AG08395 (cell line): ENCODE data around the gene DVL1.
A peak's percentile ranks its signal among the peaks of the same experiment; 100 is the strongest.

Experiments used
- DNase-seq: peaks from one replicate; pipeline ENCODE4 v3.0.0; 2012; ENCODE audit warnings: mixed read lengths, low spot score

The DVL1 gene

GRCh38 chr1:1295154-1295923 is 53.9 kb downstream of the DVL1 start:
- DNase-seq: no peak

- no peak for DNase-seq
These were observed 54.8 kb downstream of the DVL1 start for GRCh38 chr1:1294250-1294890.

- DNase-seq: no peak
These were observed 55.7 kb downstream of the DVL1 start for GRCh38 chr1:1293263-1294249.

- no peak for DNase-seq
These were observed 56.4 kb downstream of the DVL1 start for GRCh38 chr1:1292851-1293250.

GRCh38 chr1:1292442-1292779 is 56.8 kb downstream of the DVL1 start:
- DNase-seq: no peak

- peak; percentile 61 for DNase-seq
These were observed 57.4 kb downstream of the DVL1 start for GRCh38 chr1:1291548-1292441.

- no peak for DNase-seq
These were observed 58.1 kb downstream of the DVL1 start for GRCh38 chr1:1291023-1291528.

- peak; percentile 53 for DNase-seq
These were observed 58.9 kb downstream of the DVL1 start for GRCh38 chr1:1290238-1290731.

- no peak for DNase-seq
These were observed 61.7 kb downstream of the DVL1 start for GRCh38 chr1:1287288-1288110.

- DNase-seq: no peak
These were observed 62.6 kb downstream of the DVL1 start for GRCh38 chr1:1286313-1287261.

GRCh38 chr1:1285611-1286311 is 63.5 kb downstream of the DVL1 start:
- DNase-seq: no peak
